D721Med (cell line): ENCODE data around the gene ADGRB2.

ENCODE experiments used
- DNase-seq: peaks from one replicate; pipeline ENCODE4 v3.0.0; 2011; ENCODE audit warnings: low spot score; ENCODE audit not compliant: insufficient read length
- FAIRE-seq: peaks from 2 replicates; lab custom pipeline; 2011; peaks lifted over from hg19 to GRCh38; lab: Jason Lieb, UNC
- CTCF ChIP-seq: IDR thresholded peaks from 2 replicates; pipeline ENCODE4 v1.5.1; 2012; ENCODE audit warnings: mild to moderate bottlenecking, control low read depth; ENCODE audit not compliant: insufficient read depth; ENCODE audit errors: missing control alignments

ADGRB2 gene

GRCh38 chr1:31771891-31772668 lies 7.9 kb upstream of the ADGRB2 start:
- FAIRE-seq: no peak
- TF ChIP-seq CTCF: no peak
- no peak for DNase-seq

DNA sequence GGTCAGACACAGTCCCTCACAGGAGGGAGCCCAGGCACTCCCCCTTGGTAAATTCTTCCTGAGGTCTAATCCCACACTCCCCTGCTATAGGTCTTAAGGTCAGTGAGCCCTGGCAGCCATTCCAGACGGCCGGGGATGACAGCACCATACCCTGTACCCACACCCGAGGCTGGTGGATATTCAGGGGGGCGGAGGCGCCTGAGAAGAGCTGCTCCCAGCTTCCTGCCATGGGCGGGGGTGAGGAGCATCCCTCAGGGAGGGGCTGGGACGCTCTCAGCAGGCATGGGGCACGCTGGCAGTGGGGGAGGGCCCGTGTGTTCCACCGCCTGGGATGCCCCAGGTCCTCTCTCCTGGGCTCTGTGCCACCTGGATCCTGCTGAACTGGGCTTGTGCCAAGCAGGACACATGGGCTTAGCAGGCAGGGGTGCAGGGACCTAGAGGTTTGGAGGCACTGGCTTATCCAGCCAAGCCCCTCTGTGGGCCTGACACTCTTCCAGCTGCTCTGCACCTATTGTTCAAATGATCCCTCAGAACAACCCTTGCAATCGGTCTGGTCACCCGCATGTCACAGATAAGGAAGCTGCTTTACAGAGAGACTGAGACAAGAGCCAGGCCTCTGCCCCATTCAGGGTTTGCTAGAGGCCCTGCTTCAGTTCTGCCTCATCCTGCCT lies 5.7 kb upstream of the ADGRB2 start:
- no peak for FAIRE-seq
- TF ChIP-seq CTCF: no peak
- DNase-seq: no peak

- DNase-seq (no peak), FAIRE-seq (no peak)
- no peak for TF ChIP-seq CTCF
Observed at GRCh38 chr1:31768939-31769704, 5.0 kb upstream of the ADGRB2 start.

DNA sequence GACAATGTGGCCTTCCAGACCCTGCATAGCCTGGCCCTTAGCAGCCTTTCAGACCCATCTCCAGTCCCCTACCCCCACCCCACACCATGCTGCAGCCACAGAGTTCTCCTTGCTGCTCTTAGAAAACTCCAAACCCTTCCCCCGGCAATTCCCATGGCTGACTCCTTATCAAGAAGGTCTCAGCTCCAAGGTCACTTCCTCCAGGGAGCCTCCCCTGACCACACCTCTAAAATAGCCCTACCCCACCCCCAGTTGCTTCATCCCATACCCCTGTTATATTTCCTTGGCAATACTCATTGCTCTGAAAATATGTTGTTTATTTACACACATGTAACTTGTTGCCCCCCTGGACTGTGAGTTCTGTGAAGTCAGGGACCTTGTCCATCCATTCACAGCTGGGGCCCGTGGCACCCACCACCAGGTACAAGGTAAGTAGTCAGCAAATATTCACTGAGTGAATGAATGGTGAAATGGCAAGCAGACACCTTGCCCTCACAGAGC lies 4.3 kb upstream of the ADGRB2 start:
- DNase-seq: no peak
- no peak for TF ChIP-seq CTCF
- FAIRE-seq: no peak

DNA sequence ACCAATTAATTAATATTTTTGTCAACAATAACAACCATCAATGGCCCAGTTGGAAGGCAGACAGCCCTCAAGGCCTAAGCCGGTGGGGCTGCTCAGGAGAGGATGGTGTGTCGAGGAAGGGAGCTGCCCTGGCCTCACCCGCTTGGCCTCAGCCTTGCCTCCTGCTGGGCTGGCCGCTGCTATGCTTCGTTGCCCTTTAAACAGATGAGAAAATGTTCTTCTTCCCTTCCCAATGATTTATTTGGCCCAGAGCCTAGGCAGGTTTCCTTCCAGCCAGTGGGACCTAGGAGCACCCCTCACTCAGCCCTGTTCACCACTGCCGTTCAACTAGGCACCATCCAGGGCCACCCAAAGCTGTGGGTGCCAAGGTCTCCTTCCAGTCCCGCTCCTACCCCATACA lies 3.1 kb upstream of the ADGRB2 start:
- TF ChIP-seq CTCF: no peak
- no peak for FAIRE-seq
- DNase-seq: no peak

- FAIRE-seq (no peak), DNase-seq (no peak)
- TF ChIP-seq CTCF: no peak
Observed at GRCh38 chr1:31765516-31765915, 1.4 kb upstream of the ADGRB2 start.
